ENCODE results near the gene TMEM170A. TPM values are rescaled to one million over a fixed set of nuclear protein-coding genes. Genes with fewer than 3 reads are reported as not detected.

Gene TMEM170A
- total RNA-seq, 1 donor from 2014 or later, result 21.9 TPM

GRCh38 chr16:75495076-75495674 is 30.7 kb upstream of the TMEM170A start, which contains the start of gene CHST6:
Gene CHST6 (minus strand): TSS chr16:75495441. CDS start chr16:75479828, 15,613 bp downstream.
- no peaks in the 10 kb centered on the region for H3K9me3 ChIP-seq (ENCODE audit: control insufficient read depth in 3 of 3, low read length in 3 of 3)
- H3K36me3 ChIP-seq (ENCODE audit: control insufficient read depth in 3 of 3, insufficient read depth in 3 of 3, low read length in 3 of 3), result no peaks in the 10 kb centered on the region
- peak within 1 kb of the TSS; percentile 23 to 43 (median 33) for H3K9ac ChIP-seq (ENCODE audit: low read depth in 1 of 3, low read length in 3 of 3)
- H3K4me1 ChIP-seq (ENCODE audit: control insufficient read depth in 3 of 3, insufficient read depth in 3 of 3, low read length in 3 of 3), result peaks cover 2 to 11% (median 7%) of the 10 kb centered on the region in 3 donors
- H3K27me3 ChIP-seq (ENCODE audit: control insufficient read depth in 3 of 3, insufficient read depth in 3 of 3, low read length in 3 of 3), result peaks cover 17 to 25% (median 20%) of the 10 kb centered on the region in 3 donors
- H3K4me3 ChIP-seq (ENCODE audit: low read length in 3 of 3), result peak within 1 kb of the TSS; percentile 58 to 64 (median 60)
- H3K27ac ChIP-seq (ENCODE audit: low read depth, low read length), result no peak within 1 kb of the TSS

- Histone ChIP-seq H3K4me3 (ENCODE audit: low read length in 3 of 3) (peak overlapping the region; percentile 58 to 64 (median 60)), H3K27ac (ENCODE audit: low read depth, low read length) (no peak overlapping the region), H3K27me3 (ENCODE audit: control insufficient read depth in 3 of 3, insufficient read depth in 3 of 3, low read length in 3 of 3) (peaks cover 17 to 25% (median 20%) of the 10 kb centered on the region in 3 donors), H3K4me1 (ENCODE audit: control insufficient read depth in 3 of 3, insufficient read depth in 3 of 3, low read length in 3 of 3) (peaks cover 2 to 11% (median 7%) of the 10 kb centered on the region in 3 donors), H3K9me3 (ENCODE audit: control insufficient read depth in 3 of 3, low read length in 3 of 3) (no peaks in the 10 kb centered on the region), H3K36me3 (ENCODE audit: control insufficient read depth in 3 of 3, insufficient read depth in 3 of 3, low read length in 3 of 3) (no peaks in the 10 kb centered on the region), H3K9ac (ENCODE audit: low read depth in 1 of 3, low read length in 3 of 3) (peak overlapping the region; percentile 23 to 43 (median 33))
Measured at GRCh38 chr16:75494661-75495075, 30.2 kb upstream of the TMEM170A start.

GRCh38 chr16:75494184-75494583 is 29.7 kb upstream of the TMEM170A start:
- no peaks in the 10 kb centered on the region for H3K36me3 ChIP-seq (ENCODE audit: control insufficient read depth in 3 of 3, insufficient read depth in 3 of 3, low read length in 3 of 3)
- no peaks in the 10 kb centered on the region for H3K9me3 ChIP-seq (ENCODE audit: control insufficient read depth in 3 of 3, low read length in 3 of 3)
- H3K27ac ChIP-seq (ENCODE audit: low read depth, low read length), result no peak overlapping the region
- H3K4me3 ChIP-seq (ENCODE audit: low read length in 3 of 3), result peak overlapping the region in 2 of 3 donors; percentile 54 to 64
- H3K9ac ChIP-seq (ENCODE audit: low read depth in 1 of 3, low read length in 3 of 3), result no peak overlapping the region
- H3K4me1 ChIP-seq (ENCODE audit: control insufficient read depth in 3 of 3, insufficient read depth in 3 of 3, low read length in 3 of 3), result peaks cover 2 to 11% (median 7%) of the 10 kb centered on the region in 3 donors
- peaks cover 17 to 25% (median 20%) of the 10 kb centered on the region in 3 donors for H3K27me3 ChIP-seq (ENCODE audit: control insufficient read depth in 3 of 3, insufficient read depth in 3 of 3, low read length in 3 of 3)

- no peak overlapping the region for H3K27ac ChIP-seq (ENCODE audit: low read depth, low read length)
Measured at GRCh38 chr16:75491876-75492275, 27.4 kb upstream of the TMEM170A start.

GRCh38 chr16:75488322-75488721 is 23.8 kb upstream of the TMEM170A start:
- Histone ChIP-seq H3K9ac (ENCODE audit: low read depth in 1 of 3, low read length in 3 of 3) (no peak overlapping the region), H3K4me1 (ENCODE audit: control insufficient read depth in 3 of 3, insufficient read depth in 3 of 3, low read length in 3 of 3) (peaks cover 0 to 2% (median 1%) of the 10 kb centered on the region in 3 donors), H3K27me3 (ENCODE audit: control insufficient read depth in 3 of 3, insufficient read depth in 3 of 3, low read length in 3 of 3) (peaks cover under 1 to 10% (median 6%) of the 10 kb centered on the region in 3 donors), H3K4me3 (ENCODE audit: low read length in 3 of 3) (no peak overlapping the region), H3K36me3 (ENCODE audit: control insufficient read depth in 3 of 3, insufficient read depth in 3 of 3, low read length in 3 of 3) (no peaks in the 10 kb centered on the region), H3K27ac (ENCODE audit: low read depth, low read length) (no peak overlapping the region), H3K9me3 (ENCODE audit: control insufficient read depth in 3 of 3, low read length in 3 of 3) (no peaks in the 10 kb centered on the region)

More at GRCh38 chr16:75491876-75492275, 27.4 kb upstream of the TMEM170A start:
- Histone ChIP-seq H3K36me3 (ENCODE audit: control insufficient read depth in 3 of 3, insufficient read depth in 3 of 3, low read length in 3 of 3) (no peaks in the 10 kb centered on the region), H3K27me3 (ENCODE audit: control insufficient read depth in 3 of 3, insufficient read depth in 3 of 3, low read length in 3 of 3) (peaks cover 17 to 25% (median 20%) of the 10 kb centered on the region in 3 donors), H3K4me1 (ENCODE audit: control insufficient read depth in 3 of 3, insufficient read depth in 3 of 3, low read length in 3 of 3) (peaks cover 2 to 11% (median 7%) of the 10 kb centered on the region in 3 donors), H3K4me3 (ENCODE audit: low read length in 3 of 3) (no peak overlapping the region), H3K9me3 (ENCODE audit: control insufficient read depth in 3 of 3, low read length in 3 of 3) (no peaks in the 10 kb centered on the region), H3K9ac (ENCODE audit: low read depth in 1 of 3, low read length in 3 of 3) (no peak overlapping the region)

GRCh38 chr16:75486676-75487313 is 22.3 kb upstream of the TMEM170A start:
- Histone ChIP-seq H3K9me3 (ENCODE audit: control insufficient read depth in 3 of 3, low read length in 3 of 3) (no peaks in the 10 kb centered on the region), H3K27ac (ENCODE audit: low read depth, low read length) (no peak overlapping the region), H3K9ac (ENCODE audit: low read depth in 1 of 3, low read length in 3 of 3) (no peak overlapping the region), H3K4me3 (ENCODE audit: low read length in 3 of 3) (no peak overlapping the region), H3K36me3 (ENCODE audit: control insufficient read depth in 3 of 3, insufficient read depth in 3 of 3, low read length in 3 of 3) (no peaks in the 10 kb centered on the region), H3K4me1 (ENCODE audit: control insufficient read depth in 3 of 3, insufficient read depth in 3 of 3, low read length in 3 of 3) (peaks cover 0 to 6% (median 5%) of the 10 kb centered on the region in 3 donors), H3K27me3 (ENCODE audit: control insufficient read depth in 3 of 3, insufficient read depth in 3 of 3, low read length in 3 of 3) (peaks cover 0 to 6% (median 2%) of the 10 kb centered on the region in 3 donors)

- Histone ChIP-seq H3K4me3 (ENCODE audit: low read length in 3 of 3) (no peak overlapping the region), H3K27ac (ENCODE audit: low read depth, low read length) (no peak overlapping the region), H3K27me3 (ENCODE audit: control insufficient read depth in 3 of 3, insufficient read depth in 3 of 3, low read length in 3 of 3) (peaks cover 0 to 6% (median 0%) of the 10 kb centered on the region in 3 donors), H3K9ac (ENCODE audit: low read depth in 1 of 3, low read length in 3 of 3) (no peak overlapping the region), H3K9me3 (ENCODE audit: control insufficient read depth in 3 of 3, low read length in 3 of 3) (no peaks in the 10 kb centered on the region), H3K4me1 (ENCODE audit: control insufficient read depth in 3 of 3, insufficient read depth in 3 of 3, low read length in 3 of 3) (peaks cover 0 to 6% (median 5%) of the 10 kb centered on the region in 3 donors), H3K36me3 (ENCODE audit: control insufficient read depth in 3 of 3, insufficient read depth in 3 of 3, low read length in 3 of 3) (no peaks in the 10 kb centered on the region)
Measured at GRCh38 chr16:75486014-75486675, 21.7 kb upstream of the TMEM170A start.

- peaks cover 0 to 6% (median 5%) of the 10 kb centered on the region in 3 donors for H3K4me1 ChIP-seq (ENCODE audit: control insufficient read depth in 3 of 3, insufficient read depth in 3 of 3, low read length in 3 of 3)
- peaks cover 0 to 6% (median 0%) of the 10 kb centered on the region in 3 donors for H3K27me3 ChIP-seq (ENCODE audit: control insufficient read depth in 3 of 3, insufficient read depth in 3 of 3, low read length in 3 of 3)
- H3K36me3 ChIP-seq (ENCODE audit: control insufficient read depth in 3 of 3, insufficient read depth in 3 of 3, low read length in 3 of 3), result no peaks in the 10 kb centered on the region
- H3K4me3 ChIP-seq (ENCODE audit: low read length in 3 of 3), result no peak overlapping the region
- no peak overlapping the region for H3K9ac ChIP-seq (ENCODE audit: low read depth in 1 of 3, low read length in 3 of 3)
- no peaks in the 10 kb centered on the region for H3K9me3 ChIP-seq (ENCODE audit: control insufficient read depth in 3 of 3, low read length in 3 of 3)
- no peak overlapping the region for H3K27ac ChIP-seq (ENCODE audit: low read depth, low read length)
Measured at GRCh38 chr16:75485230-75486013, 20.9 kb upstream of the TMEM170A start.

- H3K27me3 ChIP-seq (ENCODE audit: control insufficient read depth in 3 of 3, insufficient read depth in 3 of 3, low read length in 3 of 3), result peaks cover 0 to 6% (median 0%) of the 10 kb centered on the region in 3 donors
- no peaks in the 10 kb centered on the region for H3K9me3 ChIP-seq (ENCODE audit: control insufficient read depth in 3 of 3, low read length in 3 of 3)
- H3K36me3 ChIP-seq (ENCODE audit: control insufficient read depth in 3 of 3, insufficient read depth in 3 of 3, low read length in 3 of 3), result no peaks in the 10 kb centered on the region
- no peak overlapping the region for H3K9ac ChIP-seq (ENCODE audit: low read depth in 1 of 3, low read length in 3 of 3)
- no peak overlapping the region for H3K4me3 ChIP-seq (ENCODE audit: low read length in 3 of 3)
- no peak overlapping the region for H3K27ac ChIP-seq (ENCODE audit: low read depth, low read length)
- peaks cover 0 to 6% (median 5%) of the 10 kb centered on the region in 3 donors for H3K4me1 ChIP-seq (ENCODE audit: control insufficient read depth in 3 of 3, insufficient read depth in 3 of 3, low read length in 3 of 3)
Measured at GRCh38 chr16:75483222-75483621, 18.7 kb upstream of the TMEM170A start.
